K562 (cell line): Measurements from ENCODE around the gene OSM. TPM values are rescaled to one million over a fixed set of nuclear protein-coding genes. Genes with fewer than 3 reads are reported as not detected.

Source experiments
- ATAC-seq: fragments of 200-7000 bp; cut with Tn5 transposase; 3 replicates; pipeline ENCODE4 v1.9.1; 2020; ENCODE audit warnings: moderate library complexity
- BruUV-seq: library from RNA; stranded (reverse); fragments of 400-500 nt; replicated peaks from 2 replicates; lab custom pipeline; 2021; lab: Mats Ljungman, UMichigan
- CTCF ChIA-PET: fragments of 300-600 bp; formaldehyde crosslinking; extraction: SDS; loops from one replicate; lab custom pipeline; 2021; ENCODE audit warnings: low intra/inter-chr PET ratio; lab: Yijun Ruan, JAX
- POLR2A ChIA-PET: fragments of 300-600, 350-650 bp; sonication (Branson Sonifier 250); formaldehyde crosslinking; extraction: SDS; loops from one replicate; lab custom pipeline; 2021; ENCODE audit warnings: antibody characterized with exemption, inconsistent platforms; lab: Yijun Ruan, JAX
- DNase-seq, 4 experiments: peaks; one replicate each; pipeline versions ENCODE4 v3.0.0 to v3.0.0-alpha.2; 2011 to 2018; ENCODE audit warnings: low spot score in 3 of 4, mixed read lengths in 3 of 4; ENCODE audit errors: extremely low read depth in 1 of 4
- FAIRE-seq: peaks from 2 replicates; lab custom pipeline; 2011; peaks lifted over from hg19 to GRCh38; lab: Jason Lieb, UNC
- H2AFZ ChIP-seq: 2 replicates; pipeline ENCODE4 v1.6.0; 2011; ENCODE audit warnings: low read depth, low read length, control low read depth, inconsistent platforms
- H3K27ac ChIP-seq: fragments of 200-600 bp; 3 replicates; pipeline ENCODE4 v1.8.0; 2011; ENCODE audit warnings: low read depth, mild to moderate bottlenecking, control low read depth, inconsistent platforms, low read length, moderate library complexity, mixed read lengths; ENCODE audit errors: extremely low read depth
- H3K27me3 ChIP-seq, 2 experiments: fragments of 300-600 bp in 1 of 2; 2 replicates in 1 of 2; 3 replicates in 1 of 2; pipeline versions ENCODE4 v1.6.0 to v1.8.0; 2011; ENCODE audit warnings: inconsistent platforms in 2 of 2, low read length in 2 of 2, mild to moderate bottlenecking in 1 of 2, mixed read lengths in 1 of 2, moderate library complexity in 1 of 2; ENCODE audit not compliant: control insufficient read depth in 2 of 2, insufficient read depth in 2 of 2
- H3K36me3 ChIP-seq: fragments of 300-600 bp; 3 replicates; pipeline ENCODE4 v1.8.0; 2011; ENCODE audit warnings: mild to moderate bottlenecking, low read length, inconsistent platforms; ENCODE audit not compliant: control insufficient read depth, insufficient read depth
- H3K4me1 ChIP-seq, 2 experiments: fragments of 200-600 bp in 1 of 2; replicated peaks in 1 of 2; 2 replicates in 1 of 2; 3 replicates in 1 of 2; pipeline versions ENCODE4 v1.5.1 to v1.8.0; 2011; ENCODE audit warnings: inconsistent platforms in 2 of 2, low read length in 2 of 2, mild to moderate bottlenecking in 1 of 2, mixed read lengths in 1 of 2, moderate library complexity in 1 of 2; ENCODE audit not compliant: control insufficient read depth in 2 of 2, insufficient read depth in 2 of 2
- H3K4me2 ChIP-seq: 2 replicates; pipeline ENCODE4 v1.6.1; 2011; ENCODE audit warnings: low read length, control low read depth, inconsistent platforms, mixed read lengths; ENCODE audit not compliant: insufficient read depth
- H3K4me3 ChIP-seq: fragments of 200-600 bp; sonication (generic), shearing (Covaris generic); 2 replicates; pipeline ENCODE4 v1.5.1; 2016; ENCODE audit warnings: control low read depth, inconsistent platforms
- H3K79me2 ChIP-seq: fragments of 200-600 bp; 3 replicates; pipeline ENCODE4 v1.8.0; 2011; ENCODE audit warnings: low read length, inconsistent platforms; ENCODE audit not compliant: control insufficient read depth, insufficient read depth
- H3K9ac ChIP-seq, 2 experiments: 2 replicates each; pipeline versions ENCODE4 v1.6.0 to v1.6.1; 2011; ENCODE audit warnings: low read depth in 2 of 2, low read length in 2 of 2, control low read depth in 1 of 2, inconsistent platforms in 1 of 2, mild to moderate bottlenecking in 1 of 2, mixed read lengths in 1 of 2; ENCODE audit not compliant: insufficient read depth in 1 of 2
- H3K9me1 ChIP-seq: one replicate; pipeline ENCODE4 v1.6.0; 2011; ENCODE audit warnings: inconsistent platforms, mild to moderate bottlenecking, low read length, moderate library complexity; ENCODE audit not compliant: control insufficient read depth, insufficient read depth
- H3K9me3 ChIP-seq: replicated peaks from 2 replicates; pipeline ENCODE4 v1.5.1; 2011; ENCODE audit warnings: low read depth, low read length, inconsistent platforms; ENCODE audit not compliant: control insufficient read depth, insufficient read depth
- H4K20me1 ChIP-seq: replicated peaks from 2 replicates; pipeline ENCODE4 v1.6.1; 2011; ENCODE audit warnings: low read length, inconsistent platforms, mixed read lengths; ENCODE audit not compliant: control insufficient read depth, insufficient read depth
- C11orf30 ChIP-seq: fragments of 450-650 bp; IDR thresholded peaks from 2 replicates; pipeline ENCODE4 v1.6.1; 2016; ENCODE audit warnings: low read depth, mild to moderate bottlenecking
- FOXK1 ChIP-seq: sonication (generic); formaldehyde crosslinking; IDR thresholded peaks from 2 replicates; pipeline ENCODE4 v1.8.0; 2022; ENCODE audit warnings: missing genetic modification reagents, mild to moderate bottlenecking, borderline replicate concordance
- JUND ChIP-seq, 2 experiments: IDR thresholded peaks; 2 replicates in 1 of 2; 3 replicates in 1 of 2; pipeline ENCODE4 v1.6.1; 2011; ENCODE audit warnings: borderline replicate concordance in 2 of 2, low read depth in 2 of 2, low read length in 2 of 2, improper control_type of control experiment in 1 of 2, missing biosample characterization in 1 of 2, missing genetic modification characterization in 1 of 2, missing genetic modification reagents in 1 of 2
- NFIC ChIP-seq: fragments of 450-650 bp; IDR thresholded peaks from 2 replicates; pipeline ENCODE4 v1.6.1; 2017; ENCODE audit warnings: mild to moderate bottlenecking, inconsistent platforms
- POLR2A ChIP-seq: fragments of 450-650 bp; conservative IDR thresholded peaks from 2 replicates; pipeline ENCODE4 v1.6.1; 2016
- TAF9B ChIP-seq: fragments of 450-650 bp; IDR thresholded peaks from 2 replicates; pipeline ENCODE4 v1.6.1; 2018; ENCODE audit warnings: mild to moderate bottlenecking; ENCODE audit not compliant: partially characterized antibody
- ZNF134 ChIP-seq: fragments of 250-450 bp; sonication (Bioruptor Pico); conservative IDR thresholded peaks from 2 replicates; pipeline ENCODE4 v1.4.0; 2020
- ZNF75A ChIP-seq: fragments of 450-650 bp; formaldehyde crosslinking; IDR thresholded peaks from 2 replicates; pipeline ENCODE4 v1.4.0; 2020; ENCODE audit warnings: mild to moderate bottlenecking
- ZNF76 ChIP-seq: fragments of 250-450 bp; sonication (Bioruptor Pico); IDR thresholded peaks from 2 replicates; pipeline ENCODE4 v1.4.0; 2020; ENCODE audit warnings: mild to moderate bottlenecking, moderate library complexity, borderline replicate concordance
- WGBS: fragments of 100-300 bp; shearing (Covaris generic); methylation state at CpG from one replicate; pipeline ENCODE4 v1.1.6; 2016; ENCODE audit warnings: low coverage, mixed read lengths; ENCODE audit not compliant: insufficient coverage; ENCODE audit errors: missing lambda C conversion rate; 5-methylcytosine and 5-hydroxymethylcytosine counted together
- in situ Hi-C: fragments of 300-500 bp; cut with MboI; formaldehyde crosslinking; loops from 4 replicates; pipeline ENCODE4 v1.15.0; 2018; ENCODE audit warnings: inconsistent platforms, mixed read lengths
- intact Hi-C: fragments of 100-400 bp; cut with micrococcal nuclease; formaldehyde crosslinking; loops from 2 replicates; pipeline ENCODE4 v1.14.2; 2022
- polyA plus RNA-seq, 8 experiments: library from polyadenylated mRNA; depleted of rRNA in 4 of 8; stranded (reverse) in 5 of 8; unstranded in 3 of 8; fragments of >200 nt; fragmentation: Nextera tagmentation in 2 of 8; fragmentation: Illumina TruSeq in 1 of 8; extraction: Ambion mirVana in 2 of 8; extraction: Trizol in 1 of 8; gene quantifications; 2 replicates each; pipeline versions ENCODE4 v1.2.1 to v1.2.3, GENCODE V29; 2011 to 2014; ENCODE audit warnings: inconsistent platforms in 1 of 8, missing spikeins in 1 of 8
- total RNA-seq, 7 experiments: library from RNA; depleted of rRNA in 6 of 7; stranded (reverse); fragments of >200 nt in 6 of 7; fragmentation: Illumina TruSeq in 2 of 7; extraction: Trizol in 2 of 7; gene quantifications; 2 replicates each; pipeline versions ENCODE4 v1.2.1 to v1.2.3, GENCODE V29; 2011 to 2021; ENCODE audit warnings: low replicate concordance in 1 of 7
- TF ChIP-seq, protein P1 (sequence below): IDR thresholded peaks from 2 replicates; pipeline ENCODE4 v1.6.1; 2011; ENCODE audit not compliant: insufficient read length; ENCODE audit errors: extremely low read depth
- TF ChIP-seq, protein P2 (sequence below): sonication (generic); formaldehyde crosslinking; IDR thresholded peaks from 2 replicates; pipeline ENCODE4 v1.8.0; 2022; ENCODE audit warnings: missing genetic modification reagents, mild to moderate bottlenecking, borderline replicate concordance
- TF ChIP-seq, protein P3 (sequence below): sonication (generic); formaldehyde crosslinking; IDR thresholded peaks from 2 replicates; pipeline ENCODE4 v1.8.0; 2022; ENCODE audit warnings: mild to moderate bottlenecking, missing genetic modification reagents

OSM gene
- total and polyA plus RNA-seq, 9 of the 15 experiments (the other 6 are each of a cell fraction or from before 2014, with no cell fraction given): 0.22 TPM; not detected in 8

DNA sequence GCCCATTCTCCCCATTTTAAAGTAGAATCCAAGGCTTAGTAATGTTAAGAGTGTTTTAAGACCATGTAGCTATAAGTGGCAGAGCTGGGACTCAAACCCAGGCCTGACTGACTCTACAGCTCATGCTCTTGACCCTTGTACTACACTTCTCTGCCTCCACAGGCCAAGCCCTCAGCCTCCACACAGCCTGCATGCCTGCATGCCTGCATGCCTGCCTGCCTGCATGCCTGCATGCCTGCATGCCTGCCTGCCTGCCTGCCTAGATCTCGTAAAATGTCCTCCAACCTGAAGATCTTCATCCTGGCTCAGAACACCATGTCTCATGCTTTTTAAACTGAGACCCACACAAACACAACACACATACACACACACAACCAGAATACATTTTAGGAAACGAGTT is 41.4 kb upstream of the OSM start:
- in situ Hi-C loops: no loop called here
- FAIRE-seq: no peak
- TF ChIP-seq, protein P1, sequence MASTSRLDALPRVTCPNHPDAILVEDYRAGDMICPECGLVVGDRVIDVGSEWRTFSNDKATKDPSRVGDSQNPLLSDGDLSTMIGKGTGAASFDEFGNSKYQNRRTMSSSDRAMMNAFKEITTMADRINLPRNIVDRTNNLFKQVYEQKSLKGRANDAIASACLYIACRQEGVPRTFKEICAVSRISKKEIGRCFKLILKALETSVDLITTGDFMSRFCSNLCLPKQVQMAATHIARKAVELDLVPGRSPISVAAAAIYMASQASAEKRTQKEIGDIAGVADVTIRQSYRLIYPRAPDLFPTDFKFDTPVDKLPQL: no peak
- TF ChIP-seq ZNF75A (CRISPR knock-in tag) (no peak), NFIC (no peak), JUND (IDR thresholded peaks at IDR 0.05; ENCODE audit: borderline replicate concordance, low read depth, low read length) (no peak), JUND (tag; IDR thresholded peaks at IDR 0.05; ENCODE audit: borderline replicate concordance, low read depth, low read length) (no peak), POLR2A (no peak), C11orf30 (no peak), FOXK1 (no peak), ZNF76 (CRISPR knock-in tag) (no peak), ZNF134 (no peak), TAF9B (no peak)
- TF ChIP-seq, protein P2, sequence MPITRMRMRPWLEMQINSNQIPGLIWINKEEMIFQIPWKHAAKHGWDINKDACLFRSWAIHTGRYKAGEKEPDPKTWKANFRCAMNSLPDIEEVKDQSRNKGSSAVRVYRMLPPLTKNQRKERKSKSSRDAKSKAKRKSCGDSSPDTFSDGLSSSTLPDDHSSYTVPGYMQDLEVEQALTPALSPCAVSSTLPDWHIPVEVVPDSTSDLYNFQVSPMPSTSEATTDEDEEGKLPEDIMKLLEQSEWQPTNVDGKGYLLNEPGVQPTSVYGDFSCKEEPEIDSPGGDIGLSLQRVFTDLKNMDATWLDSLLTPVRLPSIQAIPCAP: no peak
- TF ChIP-seq, protein P3, sequence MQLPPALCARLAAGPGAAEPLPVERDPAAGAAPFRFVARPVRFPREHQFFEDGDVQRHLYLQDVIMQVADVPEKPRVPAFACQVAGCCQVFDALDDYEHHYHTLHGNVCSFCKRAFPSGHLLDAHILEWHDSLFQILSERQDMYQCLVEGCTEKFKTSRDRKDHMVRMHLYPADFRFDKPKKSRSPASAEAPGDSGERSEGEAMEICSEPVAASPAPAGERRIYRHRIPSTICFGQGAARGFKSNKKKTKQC (CRISPR knock-in tag): no peak
- WGBS: 68% methylated on average over 2 of the region's 2 CpGs
- Histone ChIP-seq H3K9me3 (no peaks in the 10 kb centered on the region), H3K4me1 (peaks cover 5 to 44% of the 10 kb centered on the region in 2 experiments; a peak in 4 of 5 replicates), H3K9me1 (no peaks in the 10 kb centered on the region), H3K4me3 (no peak overlapping the region), H2AFZ (no peak overlapping the region), H4K20me1 (no peaks in the 10 kb centered on the region; the same call in 1 of the 2 replicates), H3K36me3 (peaks cover 10% of the 10 kb centered on the region; the same call in 1 of the 3 replicates), H3K4me2 (no peak overlapping the region), H3K79me2 (peaks cover 10% of the 10 kb centered on the region), H3K9ac (no peak overlapping the region), H3K27me3 (no peaks in the 10 kb centered on the region), H3K27ac (no peak overlapping the region)
- CTCF ChIA-PET: interaction anchor here (0.6 kb wide), 1 partner anchor 203 kb away, joined by 3 read pairs; no protein-coding TSS in a partner anchor
- ATAC-seq: no peak
- intact Hi-C loops: no loop called here
- POLR2A ChIA-PET: interaction anchor here (1.9 kb wide), 1 partner anchor 13 kb away, joined by 6 read pairs; no protein-coding TSS in a partner anchor
- BruUV-seq: no TSS peak
- DNase-seq: no peak
